Keratinocyte (primary cell): ENCODE results near the gene PDE1A.

ENCODE experiments used
- CTCF ChIP-seq, 3 experiments: IDR thresholded peaks in 1 of 3; conservative IDR thresholded peaks in 1 of 3; optimal IDR thresholded peaks in 1 of 3; 2 replicates in 2 of 3; 3 replicates in 1 of 3; pipeline versions ENCODE3 to v1.5.1; 2011; ENCODE audit warnings: low read length in 3 of 3, mild to moderate bottlenecking in 3 of 3, moderate library complexity in 2 of 3, control low read depth in 1 of 3, inconsistent platforms in 1 of 3; ENCODE audit not compliant: insufficient read depth in 2 of 3; ENCODE audit errors: extremely low read depth in 1 of 3
- EZH2 ChIP-seq: IDR thresholded peaks from one replicate; pipeline ENCODE4 v1.6.1; 2012; ENCODE audit warnings: inconsistent platforms, mild to moderate bottlenecking, low read length, moderate library complexity

- TF ChIP-seq CTCF (optimal IDR thresholded peaks at IDR 0.05 in 1 of 3, IDR thresholded peaks at IDR 0.05 in 1 of 3, conservative IDR thresholded peaks at IDR 0.05 in 1 of 3; ENCODE audit: extremely low read depth in 1 of 3, insufficient read depth in 2 of 3, low read length in 3 of 3) = no peak
- no peak for TF ChIP-seq EZH2
Observed at GRCh38 chr2:182229297-182229696, 197.5 kb downstream of the PDE1A start.
